ENCODE data around the gene LZIC.

LZIC gene

DNA sequence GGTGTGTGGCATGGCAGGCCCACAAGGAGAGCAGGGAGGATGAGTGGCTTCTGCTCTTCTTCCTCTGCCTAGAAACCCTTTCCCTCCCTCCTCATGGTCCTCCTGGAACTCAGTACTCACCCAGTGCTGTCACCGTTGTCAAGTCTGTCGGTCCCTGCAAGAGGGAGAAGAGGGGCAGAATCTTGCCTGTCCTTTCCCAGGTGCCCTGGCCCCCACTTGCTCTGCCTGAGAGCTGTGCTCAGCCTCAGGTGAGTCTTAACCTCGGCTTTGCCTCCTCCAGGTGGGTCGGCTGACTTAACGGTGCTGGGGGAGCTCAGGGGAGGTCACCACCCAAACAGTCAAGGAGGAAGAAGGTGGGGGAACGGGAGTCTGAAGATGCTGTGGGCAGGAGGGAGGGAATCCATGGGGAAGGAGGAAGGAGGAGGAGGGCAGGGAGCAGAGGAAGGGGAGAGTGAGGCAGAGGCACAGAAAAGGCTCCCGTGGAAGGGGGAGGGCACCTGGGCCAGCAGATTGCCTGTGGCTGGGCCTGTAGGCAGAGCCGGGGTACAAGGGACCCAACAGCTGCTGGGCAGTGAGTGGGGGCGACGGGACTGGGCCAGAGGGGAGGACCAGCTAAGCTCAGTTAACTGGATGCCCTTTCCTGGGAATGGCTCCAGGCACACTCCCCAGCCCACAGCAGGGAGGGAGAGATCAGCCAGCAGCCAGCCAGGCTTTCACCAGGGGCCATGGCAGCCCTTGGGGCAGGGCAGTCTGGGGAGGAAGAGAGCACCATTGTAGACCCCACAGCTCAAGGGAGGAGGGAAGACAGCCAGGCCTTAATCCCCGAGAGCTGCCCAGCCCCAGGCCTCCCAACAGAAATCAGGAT lies 59.4 kb downstream of the LZIC start:
- DNase-seq: no peak

DNA sequence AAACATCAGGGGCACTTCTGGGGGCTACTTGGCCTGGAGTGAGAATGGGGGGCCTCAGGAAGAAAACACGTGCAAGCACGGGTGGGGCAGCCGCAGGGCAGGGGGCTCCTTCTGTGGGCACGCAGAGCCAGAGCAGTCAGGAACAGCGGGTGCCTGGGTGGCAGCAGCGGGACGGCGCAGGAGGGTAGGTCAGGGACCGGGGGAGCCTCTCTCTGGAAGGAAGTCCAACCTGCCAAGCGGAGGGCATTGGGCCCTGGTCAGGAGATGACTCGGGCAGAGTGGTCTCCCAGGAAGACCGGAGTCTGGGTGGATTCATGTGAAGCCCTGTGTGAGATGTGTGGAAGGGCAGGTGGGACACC lies 60.3 kb downstream of the LZIC start:
- no peak for DNase-seq

DNA sequence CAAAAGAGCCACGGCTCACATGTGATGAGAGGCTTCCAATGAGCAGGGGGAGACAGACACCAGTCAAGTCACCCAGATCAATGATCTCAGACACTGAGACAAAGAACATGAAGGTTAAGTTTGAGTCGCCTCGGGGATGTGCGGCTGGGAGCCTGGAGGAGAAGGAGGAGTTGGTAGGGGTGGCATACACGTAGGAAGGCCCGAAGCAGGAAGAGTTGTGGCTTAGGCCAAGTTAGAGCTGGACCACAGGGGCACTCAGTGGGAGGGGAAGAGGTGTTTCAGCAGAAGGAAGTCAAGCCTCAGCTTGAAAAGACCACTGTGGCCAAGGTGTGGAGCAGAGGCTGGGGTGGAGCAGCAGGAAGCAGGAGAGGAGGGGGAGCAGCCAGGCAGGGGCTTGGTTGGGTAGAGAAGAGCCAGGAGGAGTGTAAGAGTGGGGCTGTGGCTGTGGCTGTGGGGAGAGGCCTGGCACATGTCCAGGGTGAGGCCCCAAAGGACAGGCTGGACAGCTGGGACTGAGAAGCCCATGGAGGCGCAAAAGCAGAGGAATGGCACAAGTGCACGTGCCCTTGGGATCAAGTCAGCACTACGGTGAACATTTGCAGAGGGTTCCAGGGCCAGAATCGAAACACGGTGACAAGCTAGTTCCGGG lies 60.8 kb downstream of the LZIC start:
- DNase-seq: no peak

DNA sequence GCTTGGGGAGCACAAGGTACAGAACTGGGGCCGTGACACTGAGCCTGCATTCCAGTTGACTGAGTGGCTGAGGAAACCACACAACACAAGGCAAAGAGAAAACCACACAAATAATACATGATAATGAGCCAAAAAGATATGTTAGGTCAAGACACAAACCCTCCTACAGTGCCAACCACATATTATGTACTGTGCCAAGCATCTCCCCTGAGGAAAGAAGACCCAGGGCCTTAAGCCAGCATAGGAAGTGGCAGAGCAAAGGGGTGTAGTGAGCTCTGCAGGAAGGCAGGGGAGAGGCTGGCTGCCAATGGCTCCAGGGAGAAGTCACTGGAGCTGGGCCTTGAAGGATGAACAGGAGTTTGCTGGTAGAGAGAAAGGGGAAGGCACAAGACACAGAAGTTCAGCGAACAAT lies 61.3 kb downstream of the LZIC start:
- no peak for DNase-seq

Data from NCI-H748 treated with DMSO at 0.1 percent for 48 hours (cell line).